K562 (cell line): Measurements from ENCODE around the gene RERGL. TPM values are rescaled to one million over a fixed set of nuclear protein-coding genes. Genes with fewer than 3 reads are reported as not detected.

Experiments
- CHD2 ChIP-seq: IDR thresholded peaks from 2 replicates; pipeline ENCODE4 v1.6.1; 2011; ENCODE audit warnings: low read depth, low read length
- EGR1 ChIP-seq: fragments of 450-650 bp; conservative IDR thresholded peaks from 2 replicates; pipeline ENCODE4 v1.6.1; 2017; ENCODE audit warnings: mild to moderate bottlenecking
- FOXK2 ChIP-seq, 2 experiments: fragments of 450-650 bp; IDR thresholded peaks in 1 of 2; conservative IDR thresholded peaks in 1 of 2; 2 replicates each; pipeline ENCODE4 v1.6.1; 2016; ENCODE audit warnings: low read depth in 2 of 2, mild to moderate bottlenecking in 1 of 2
- HCFC1 ChIP-seq: IDR thresholded peaks from 2 replicates; pipeline ENCODE4 v1.6.1; 2012; ENCODE audit warnings: low read depth, low read length, improper control_type of control experiment
- JUND ChIP-seq, 2 experiments: IDR thresholded peaks; 2 replicates in 1 of 2; 3 replicates in 1 of 2; pipeline ENCODE4 v1.6.1; 2011; ENCODE audit warnings: borderline replicate concordance in 2 of 2, low read depth in 2 of 2, low read length in 2 of 2, improper control_type of control experiment in 1 of 2, missing biosample characterization in 1 of 2, missing genetic modification characterization in 1 of 2, missing genetic modification reagents in 1 of 2
- MAFG ChIP-seq: fragments of 450-650 bp; conservative IDR thresholded peaks from 2 replicates; pipeline ENCODE4 v1.6.1; 2016; ENCODE audit warnings: missing genetic modification characterization, missing compliant biosample characterization
- SIX5 ChIP-seq, 2 experiments: IDR thresholded peaks; 2 replicates each; pipeline ENCODE4 v1.6.1; 2011; ENCODE audit warnings: low read length in 2 of 2, borderline replicate concordance in 1 of 2, low read depth in 1 of 2, mild to moderate bottlenecking in 1 of 2, moderate library complexity in 1 of 2; ENCODE audit not compliant: insufficient read depth in 1 of 2
- ZFP1 ChIP-seq: fragments of 450-650 bp; formaldehyde crosslinking; IDR thresholded peaks from 2 replicates; pipeline ENCODE4 v1.4.0; 2020; ENCODE audit warnings: mild to moderate bottlenecking, mixed read lengths
- ZFX ChIP-seq: sonication (generic); formaldehyde crosslinking; IDR thresholded peaks from 2 replicates; pipeline ENCODE4 v1.8.0; 2022; ENCODE audit warnings: mild to moderate bottlenecking, missing genetic modification reagents, moderate library complexity
- ZNF282 ChIP-seq: sonication (generic); formaldehyde crosslinking; IDR thresholded peaks from 2 replicates; pipeline ENCODE4 v1.8.1; 2023; ENCODE audit warnings: missing genetic modification reagents
- ZNF586 ChIP-seq: fragments of 450-650 bp; formaldehyde crosslinking; conservative IDR thresholded peaks from 2 replicates; pipeline ENCODE4 v1.4.0; 2020; ENCODE audit warnings: mild to moderate bottlenecking, moderate library complexity
- polyA plus RNA-seq, 8 experiments: library from polyadenylated mRNA; depleted of rRNA in 4 of 8; stranded (reverse) in 5 of 8; unstranded in 3 of 8; fragments of >200 nt; fragmentation: Nextera tagmentation in 2 of 8; fragmentation: Illumina TruSeq in 1 of 8; extraction: Ambion mirVana in 2 of 8; extraction: Trizol in 1 of 8; gene quantifications; 2 replicates each; pipeline versions ENCODE4 v1.2.1 to v1.2.3, GENCODE V29; 2011 to 2014; ENCODE audit warnings: inconsistent platforms in 1 of 8, missing spikeins in 1 of 8
- total RNA-seq, 7 experiments: library from RNA; depleted of rRNA in 6 of 7; stranded (reverse); fragments of >200 nt in 6 of 7; fragmentation: Illumina TruSeq in 2 of 7; extraction: Trizol in 2 of 7; gene quantifications; 2 replicates each; pipeline versions ENCODE4 v1.2.1 to v1.2.3, GENCODE V29; 2011 to 2021; ENCODE audit warnings: low replicate concordance in 1 of 7
- TF ChIP-seq, protein P1 (sequence below): fragments of 200-600 bp; sonication (generic); IDR thresholded peaks from one replicate; pipeline ENCODE4 v1.6.1; 2012; ENCODE audit warnings: mild to moderate bottlenecking, low read depth, low read length, inconsistent platforms
- TF ChIP-seq, protein P2 (sequence below), 2 experiments: IDR thresholded peaks; 2 replicates each; pipeline ENCODE4 v1.6.1; 2012; ENCODE audit warnings: improper control_type of control experiment in 2 of 2, low read depth in 2 of 2, low read length in 2 of 2, borderline replicate concordance in 1 of 2

The RERGL gene
- total and polyA plus RNA-seq, 9 of the 15 experiments (the other 6 are each of a cell fraction or from before 2014, with no cell fraction given) = 0.11 TPM; not detected in 8

DNA sequence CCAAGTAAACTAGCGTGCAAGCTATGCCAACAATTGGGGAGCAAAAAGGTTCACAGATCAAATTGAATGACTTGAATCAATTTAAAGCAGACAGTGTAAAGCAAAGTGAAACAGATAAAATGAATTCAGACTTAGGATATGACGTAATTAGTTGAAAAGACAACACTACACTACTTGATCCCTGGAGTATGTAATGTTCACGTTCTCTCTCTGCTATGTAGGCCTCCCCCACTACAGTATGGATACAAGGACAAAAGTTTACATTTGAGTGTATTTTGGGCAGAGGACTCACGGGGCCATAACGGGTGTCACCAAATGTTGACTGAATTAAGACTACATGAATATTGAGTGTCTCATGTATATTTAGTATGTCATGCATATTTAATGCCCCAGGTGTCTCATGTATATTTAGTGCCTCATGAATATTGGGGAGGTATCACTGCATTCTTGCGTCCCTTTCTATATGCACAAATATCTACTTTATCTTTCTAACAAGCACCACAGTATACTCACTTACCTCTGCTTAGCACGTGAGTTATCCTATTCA lies 44.5 kb downstream of the RERGL start (continued):
- peak in 1 of 2 experiments; percentile 38; a peak in 1 of 4 replicates for TF ChIP-seq FOXK2 (conservative IDR thresholded peaks at IDR 0.05 in 1 of 2, IDR thresholded peaks at IDR 0.05 in 1 of 2; ENCODE audit: low read depth in 2 of 2)
- TF ChIP-seq EGR1 = no peak
- TF ChIP-seq, protein P1, sequence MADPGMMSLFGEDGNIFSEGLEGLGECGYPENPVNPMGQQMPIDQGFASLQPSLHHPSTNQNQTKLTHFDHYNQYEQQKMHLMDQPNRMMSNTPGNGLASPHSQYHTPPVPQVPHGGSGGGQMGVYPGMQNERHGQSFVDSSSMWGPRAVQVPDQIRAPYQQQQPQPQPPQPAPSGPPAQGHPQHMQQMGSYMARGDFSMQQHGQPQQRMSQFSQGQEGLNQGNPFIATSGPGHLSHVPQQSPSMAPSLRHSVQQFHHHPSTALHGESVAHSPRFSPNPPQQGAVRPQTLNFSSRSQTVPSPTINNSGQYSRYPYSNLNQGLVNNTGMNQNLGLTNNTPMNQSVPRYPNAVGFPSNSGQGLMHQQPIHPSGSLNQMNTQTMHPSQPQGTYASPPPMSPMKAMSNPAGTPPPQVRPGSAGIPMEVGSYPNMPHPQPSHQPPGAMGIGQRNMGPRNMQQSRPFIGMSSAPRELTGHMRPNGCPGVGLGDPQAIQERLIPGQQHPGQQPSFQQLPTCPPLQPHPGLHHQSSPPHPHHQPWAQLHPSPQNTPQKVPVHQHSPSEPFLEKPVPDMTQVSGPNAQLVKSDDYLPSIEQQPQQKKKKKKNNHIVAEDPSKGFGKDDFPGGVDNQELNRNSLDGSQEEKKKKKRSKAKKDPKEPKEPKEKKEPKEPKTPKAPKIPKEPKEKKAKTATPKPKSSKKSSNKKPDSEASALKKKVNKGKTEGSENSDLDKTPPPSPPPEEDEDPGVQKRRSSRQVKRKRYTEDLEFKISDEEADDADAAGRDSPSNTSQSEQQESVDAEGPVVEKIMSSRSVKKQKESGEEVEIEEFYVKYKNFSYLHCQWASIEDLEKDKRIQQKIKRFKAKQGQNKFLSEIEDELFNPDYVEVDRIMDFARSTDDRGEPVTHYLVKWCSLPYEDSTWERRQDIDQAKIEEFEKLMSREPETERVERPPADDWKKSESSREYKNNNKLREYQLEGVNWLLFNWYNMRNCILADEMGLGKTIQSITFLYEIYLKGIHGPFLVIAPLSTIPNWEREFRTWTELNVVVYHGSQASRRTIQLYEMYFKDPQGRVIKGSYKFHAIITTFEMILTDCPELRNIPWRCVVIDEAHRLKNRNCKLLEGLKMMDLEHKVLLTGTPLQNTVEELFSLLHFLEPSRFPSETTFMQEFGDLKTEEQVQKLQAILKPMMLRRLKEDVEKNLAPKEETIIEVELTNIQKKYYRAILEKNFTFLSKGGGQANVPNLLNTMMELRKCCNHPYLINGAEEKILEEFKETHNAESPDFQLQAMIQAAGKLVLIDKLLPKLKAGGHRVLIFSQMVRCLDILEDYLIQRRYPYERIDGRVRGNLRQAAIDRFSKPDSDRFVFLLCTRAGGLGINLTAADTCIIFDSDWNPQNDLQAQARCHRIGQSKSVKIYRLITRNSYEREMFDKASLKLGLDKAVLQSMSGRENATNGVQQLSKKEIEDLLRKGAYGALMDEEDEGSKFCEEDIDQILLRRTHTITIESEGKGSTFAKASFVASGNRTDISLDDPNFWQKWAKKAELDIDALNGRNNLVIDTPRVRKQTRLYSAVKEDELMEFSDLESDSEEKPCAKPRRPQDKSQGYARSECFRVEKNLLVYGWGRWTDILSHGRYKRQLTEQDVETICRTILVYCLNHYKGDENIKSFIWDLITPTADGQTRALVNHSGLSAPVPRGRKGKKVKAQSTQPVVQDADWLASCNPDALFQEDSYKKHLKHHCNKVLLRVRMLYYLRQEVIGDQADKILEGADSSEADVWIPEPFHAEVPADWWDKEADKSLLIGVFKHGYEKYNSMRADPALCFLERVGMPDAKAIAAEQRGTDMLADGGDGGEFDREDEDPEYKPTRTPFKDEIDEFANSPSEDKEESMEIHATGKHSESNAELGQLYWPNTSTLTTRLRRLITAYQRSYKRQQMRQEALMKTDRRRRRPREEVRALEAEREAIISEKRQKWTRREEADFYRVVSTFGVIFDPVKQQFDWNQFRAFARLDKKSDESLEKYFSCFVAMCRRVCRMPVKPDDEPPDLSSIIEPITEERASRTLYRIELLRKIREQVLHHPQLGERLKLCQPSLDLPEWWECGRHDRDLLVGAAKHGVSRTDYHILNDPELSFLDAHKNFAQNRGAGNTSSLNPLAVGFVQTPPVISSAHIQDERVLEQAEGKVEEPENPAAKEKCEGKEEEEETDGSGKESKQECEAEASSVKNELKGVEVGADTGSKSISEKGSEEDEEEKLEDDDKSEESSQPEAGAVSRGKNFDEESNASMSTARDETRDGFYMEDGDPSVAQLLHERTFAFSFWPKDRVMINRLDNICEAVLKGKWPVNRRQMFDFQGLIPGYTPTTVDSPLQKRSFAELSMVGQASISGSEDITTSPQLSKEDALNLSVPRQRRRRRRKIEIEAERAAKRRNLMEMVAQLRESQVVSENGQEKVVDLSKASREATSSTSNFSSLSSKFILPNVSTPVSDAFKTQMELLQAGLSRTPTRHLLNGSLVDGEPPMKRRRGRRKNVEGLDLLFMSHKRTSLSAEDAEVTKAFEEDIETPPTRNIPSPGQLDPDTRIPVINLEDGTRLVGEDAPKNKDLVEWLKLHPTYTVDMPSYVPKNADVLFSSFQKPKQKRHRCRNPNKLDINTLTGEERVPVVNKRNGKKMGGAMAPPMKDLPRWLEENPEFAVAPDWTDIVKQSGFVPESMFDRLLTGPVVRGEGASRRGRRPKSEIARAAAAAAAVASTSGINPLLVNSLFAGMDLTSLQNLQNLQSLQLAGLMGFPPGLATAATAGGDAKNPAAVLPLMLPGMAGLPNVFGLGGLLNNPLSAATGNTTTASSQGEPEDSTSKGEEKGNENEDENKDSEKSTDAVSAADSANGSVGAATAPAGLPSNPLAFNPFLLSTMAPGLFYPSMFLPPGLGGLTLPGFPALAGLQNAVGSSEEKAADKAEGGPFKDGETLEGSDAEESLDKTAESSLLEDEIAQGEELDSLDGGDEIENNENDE = no peak
- peak; percentile 34; the same call in 1 of the 2 replicates for TF ChIP-seq ZFX (CRISPR knock-in tag)
- no peak for TF ChIP-seq MAFG (tag)
- TF ChIP-seq, protein P2, sequence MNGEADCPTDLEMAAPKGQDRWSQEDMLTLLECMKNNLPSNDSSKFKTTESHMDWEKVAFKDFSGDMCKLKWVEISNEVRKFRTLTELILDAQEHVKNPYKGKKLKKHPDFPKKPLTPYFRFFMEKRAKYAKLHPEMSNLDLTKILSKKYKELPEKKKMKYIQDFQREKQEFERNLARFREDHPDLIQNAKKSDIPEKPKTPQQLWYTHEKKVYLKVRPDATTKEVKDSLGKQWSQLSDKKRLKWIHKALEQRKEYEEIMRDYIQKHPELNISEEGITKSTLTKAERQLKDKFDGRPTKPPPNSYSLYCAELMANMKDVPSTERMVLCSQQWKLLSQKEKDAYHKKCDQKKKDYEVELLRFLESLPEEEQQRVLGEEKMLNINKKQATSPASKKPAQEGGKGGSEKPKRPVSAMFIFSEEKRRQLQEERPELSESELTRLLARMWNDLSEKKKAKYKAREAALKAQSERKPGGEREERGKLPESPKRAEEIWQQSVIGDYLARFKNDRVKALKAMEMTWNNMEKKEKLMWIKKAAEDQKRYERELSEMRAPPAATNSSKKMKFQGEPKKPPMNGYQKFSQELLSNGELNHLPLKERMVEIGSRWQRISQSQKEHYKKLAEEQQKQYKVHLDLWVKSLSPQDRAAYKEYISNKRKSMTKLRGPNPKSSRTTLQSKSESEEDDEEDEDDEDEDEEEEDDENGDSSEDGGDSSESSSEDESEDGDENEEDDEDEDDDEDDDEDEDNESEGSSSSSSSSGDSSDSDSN (IDR thresholded peaks at IDR 0.05; ENCODE audit: borderline replicate concordance in 1 of 2, low read depth in 2 of 2, low read length in 2 of 2) = no peak
- no peak for TF ChIP-seq ZFP1
- no peak for TF ChIP-seq HCFC1
- TF ChIP-seq CHD2 = no peak
- peak; percentile 39; the same call in 1 of the 2 replicates for TF ChIP-seq JUND (IDR thresholded peaks at IDR 0.05; ENCODE audit: borderline replicate concordance, low read depth, low read length)
- TF ChIP-seq JUND (tag; IDR thresholded peaks at IDR 0.05; ENCODE audit: borderline replicate concordance, low read depth, low read length) = peak; percentile 63
- TF ChIP-seq ZNF282 = no peak
- TF ChIP-seq ZNF586 (CRISPR knock-in tag) = no peak
- no peak for TF ChIP-seq SIX5 (IDR thresholded peaks at IDR 0.05; ENCODE audit: borderline replicate concordance in 1 of 2, insufficient read depth in 1 of 2, low read depth in 1 of 2, low read length in 2 of 2)
